ENCODE results near the gene ST3GAL3. TPM values are rescaled to one million over a fixed set of nuclear protein-coding genes. Genes with fewer than 3 reads are reported as not detected.

The ST3GAL3 gene
- total RNA-seq, 1 donor from 2014 or later: 16.5 TPM

- Mint-ChIP-seq H3K9me3 (ENCODE audit: unreplicated experiment) (no peaks in the 10 kb centered on the region), H3K4me3 (ENCODE audit: unreplicated experiment) (no peak overlapping the region)
- no peak for DNase-seq
Observed at GRCh38 chr1:43789604-43790550, 82.5 kb downstream of the ST3GAL3 start.

DNA sequence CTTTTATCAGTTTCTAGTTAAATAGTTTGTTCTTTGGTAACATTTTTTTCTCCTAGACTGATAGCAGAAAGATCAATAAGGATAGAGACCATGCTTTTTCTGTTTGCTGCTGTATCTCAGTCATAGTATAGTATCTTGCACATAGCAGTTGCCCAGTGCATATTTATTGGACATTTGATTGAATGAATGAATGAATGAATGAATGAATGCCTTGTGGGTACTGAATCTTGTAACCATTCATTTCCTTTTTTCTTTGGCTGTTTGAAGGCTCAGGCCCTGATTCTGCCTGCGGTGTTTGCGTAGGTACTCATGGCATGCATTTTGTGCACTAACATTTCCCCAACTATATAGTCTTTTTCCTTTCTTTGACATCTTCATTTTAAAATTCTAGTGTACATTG is 83.9 kb downstream of the ST3GAL3 start:
- Mint-ChIP-seq H3K9me3 (ENCODE audit: unreplicated experiment) (no peaks in the 10 kb centered on the region), H3K27ac (ENCODE audit: unreplicated experiment) (no peak overlapping the region), H3K36me3 (ENCODE audit: unreplicated experiment) (no peaks in the 10 kb centered on the region), H3K27me3 (ENCODE audit: unreplicated experiment) (no peaks in the 10 kb centered on the region), H3K4me1 (ENCODE audit: low read depth, unreplicated experiment) (no peaks in the 10 kb centered on the region), H3K4me3 (ENCODE audit: unreplicated experiment) (no peak overlapping the region)
- no peak for TF ChIP-seq CTCF (IDR thresholded peaks at IDR 0.05; ENCODE audit: partially characterized antibody, unreplicated experiment)
- DNase-seq: no peak

More at GRCh38 chr1:43789604-43790550, 82.5 kb downstream of the ST3GAL3 start:
- Mint-ChIP-seq H3K36me3 (ENCODE audit: unreplicated experiment) (no peaks in the 10 kb centered on the region), H3K27ac (ENCODE audit: unreplicated experiment) (no peak overlapping the region), H3K4me1 (ENCODE audit: low read depth, unreplicated experiment) (no peaks in the 10 kb centered on the region), H3K27me3 (ENCODE audit: unreplicated experiment) (no peaks in the 10 kb centered on the region)
- no peak for TF ChIP-seq CTCF (IDR thresholded peaks at IDR 0.05; ENCODE audit: partially characterized antibody, unreplicated experiment)

DNA sequence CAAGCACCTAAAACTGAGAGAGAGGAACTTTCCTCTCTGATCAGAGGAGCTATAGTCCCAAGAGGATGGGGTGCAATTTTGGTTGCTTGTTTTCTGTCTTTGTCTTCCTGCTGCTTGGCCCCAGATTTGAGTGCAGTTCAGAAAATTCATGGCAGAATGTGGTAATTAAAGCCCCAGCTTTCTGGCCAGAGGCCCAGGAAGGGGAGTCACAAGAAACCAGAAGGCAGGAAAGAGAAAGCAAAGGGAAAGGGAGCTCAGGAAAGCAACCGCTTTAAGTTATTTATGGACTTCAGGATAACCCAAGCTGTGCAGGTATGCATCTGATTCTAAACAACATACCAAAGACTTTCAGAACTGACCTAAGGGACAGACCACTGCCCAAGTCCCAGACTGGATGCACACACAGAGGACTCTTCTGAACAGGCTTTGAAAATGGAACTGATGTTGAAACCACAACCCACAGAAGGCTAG is 88.8 kb downstream of the ST3GAL3 start:
- no peak overlapping the region for H3K27ac Mint-ChIP-seq (ENCODE audit: unreplicated experiment)
- H3K36me3 Mint-ChIP-seq (ENCODE audit: unreplicated experiment): no peaks in the 10 kb centered on the region
- H3K4me1 Mint-ChIP-seq (ENCODE audit: low read depth, unreplicated experiment): no peaks in the 10 kb centered on the region
- no peaks in the 10 kb centered on the region for H3K9me3 Mint-ChIP-seq (ENCODE audit: unreplicated experiment)
- no peak for DNase-seq
- no peak overlapping the region for H3K4me3 Mint-ChIP-seq (ENCODE audit: unreplicated experiment)
- H3K27me3 Mint-ChIP-seq (ENCODE audit: unreplicated experiment): no peaks in the 10 kb centered on the region
- no peak for TF ChIP-seq CTCF (IDR thresholded peaks at IDR 0.05; ENCODE audit: partially characterized antibody, unreplicated experiment)

GRCh38 chr1:43797891-43798290 is 90.6 kb downstream of the ST3GAL3 start:
- no peak for TF ChIP-seq CTCF (IDR thresholded peaks at IDR 0.05; ENCODE audit: partially characterized antibody, unreplicated experiment)
- Mint-ChIP-seq H3K9me3 (ENCODE audit: unreplicated experiment) (no peaks in the 10 kb centered on the region), H3K4me1 (ENCODE audit: low read depth, unreplicated experiment) (no peaks in the 10 kb centered on the region), H3K27me3 (ENCODE audit: unreplicated experiment) (no peaks in the 10 kb centered on the region), H3K36me3 (ENCODE audit: unreplicated experiment) (no peaks in the 10 kb centered on the region), H3K4me3 (ENCODE audit: unreplicated experiment) (no peak overlapping the region), H3K27ac (ENCODE audit: unreplicated experiment) (no peak overlapping the region)
- no peak for DNase-seq
